Cardiac muscle cell (in vitro differentiated cells and primary cell): Measurements from ENCODE around the gene SLC30A4. TPM values are rescaled to one million over a fixed set of nuclear protein-coding genes. Genes with fewer than 3 reads are reported as not detected.
A peak's percentile ranks its signal among the peaks of the same experiment; 100 is the strongest.

ENCODE experiments used
- DNase-seq, 2 donors: peaks; one replicate each; pipeline versions ENCODE4 v3.0.0 to v3.0.0-alpha.2; 2010 to 2017; ENCODE audit warnings: low read depth in 1 of 2, low spot score in 1 of 2
- H3K27ac ChIP-seq: fragments of 200-600 bp; sonication (generic); 2 replicates; pipeline ENCODE4 v1.5.1; 2016
- H3K27me3 ChIP-seq: fragments of 200-600 bp; sonication (generic); 2 replicates; pipeline ENCODE4 v1.6.0; 2016; ENCODE audit warnings: control low read depth
- H3K36me3 ChIP-seq: fragments of 200-600 bp; sonication (generic); 2 replicates; pipeline ENCODE4 v1.5.1; 2016; ENCODE audit warnings: control low read depth
- H3K4me1 ChIP-seq: fragments of 200-600 bp; sonication (generic); 2 replicates; pipeline ENCODE4 v1.8.1; 2017; ENCODE audit warnings: low read depth, mild to moderate bottlenecking, mixed run types
- H3K4me3 ChIP-seq: fragments of 200-600 bp; sonication (generic); 2 replicates; pipeline ENCODE4 v1.5.1; 2016; ENCODE audit warnings: mild to moderate bottlenecking
- H3K9me3 ChIP-seq: fragments of 200-600 bp; sonication (generic); 2 replicates; pipeline ENCODE4 v1.5.1; 2017; ENCODE audit warnings: low read depth, mild to moderate bottlenecking, control low read depth
- polyA plus RNA-seq: library from polyadenylated mRNA; unstranded; fragments of >200 nt; fragmentation: Nextera tagmentation; extraction: Ambion mirVana; gene quantifications from 2 replicates; pipeline ENCODE4 v1.2.1, GENCODE V29; 2016
- total RNA-seq: library from RNA; depleted of rRNA; stranded (reverse); fragments of >200 nt; gene quantifications from 2 replicates; pipeline ENCODE4 v1.2.3, GENCODE V29; 2016
- TF ChIP-seq, protein P1 (sequence below): IDR thresholded peaks from 2 replicates; pipeline ENCODE4 v1.5.1; 2012; ENCODE audit warnings: low read depth, mild to moderate bottlenecking, low read length

The SLC30A4 gene
- total and polyA plus RNA-seq, 2 experiments from 2014 or later, result 1.4 to 3.1 TPM

- Histone ChIP-seq H3K4me1 (no peaks in the 10 kb centered on the region), H3K36me3 (no peaks in the 10 kb centered on the region), H3K27ac (no peak overlapping the region), H3K4me3 (no peak overlapping the region), H3K27me3 (no peaks in the 10 kb centered on the region), H3K9me3 (no peaks in the 10 kb centered on the region)
- DNase-seq, result no peak
- TF ChIP-seq, protein P1, sequence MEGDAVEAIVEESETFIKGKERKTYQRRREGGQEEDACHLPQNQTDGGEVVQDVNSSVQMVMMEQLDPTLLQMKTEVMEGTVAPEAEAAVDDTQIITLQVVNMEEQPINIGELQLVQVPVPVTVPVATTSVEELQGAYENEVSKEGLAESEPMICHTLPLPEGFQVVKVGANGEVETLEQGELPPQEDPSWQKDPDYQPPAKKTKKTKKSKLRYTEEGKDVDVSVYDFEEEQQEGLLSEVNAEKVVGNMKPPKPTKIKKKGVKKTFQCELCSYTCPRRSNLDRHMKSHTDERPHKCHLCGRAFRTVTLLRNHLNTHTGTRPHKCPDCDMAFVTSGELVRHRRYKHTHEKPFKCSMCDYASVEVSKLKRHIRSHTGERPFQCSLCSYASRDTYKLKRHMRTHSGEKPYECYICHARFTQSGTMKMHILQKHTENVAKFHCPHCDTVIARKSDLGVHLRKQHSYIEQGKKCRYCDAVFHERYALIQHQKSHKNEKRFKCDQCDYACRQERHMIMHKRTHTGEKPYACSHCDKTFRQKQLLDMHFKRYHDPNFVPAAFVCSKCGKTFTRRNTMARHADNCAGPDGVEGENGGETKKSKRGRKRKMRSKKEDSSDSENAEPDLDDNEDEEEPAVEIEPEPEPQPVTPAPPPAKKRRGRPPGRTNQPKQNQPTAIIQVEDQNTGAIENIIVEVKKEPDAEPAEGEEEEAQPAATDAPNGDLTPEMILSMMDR, result no peak
Measured at GRCh38 chr15:45498701-45499100, 23.9 kb downstream of the SLC30A4 start.

DNA sequence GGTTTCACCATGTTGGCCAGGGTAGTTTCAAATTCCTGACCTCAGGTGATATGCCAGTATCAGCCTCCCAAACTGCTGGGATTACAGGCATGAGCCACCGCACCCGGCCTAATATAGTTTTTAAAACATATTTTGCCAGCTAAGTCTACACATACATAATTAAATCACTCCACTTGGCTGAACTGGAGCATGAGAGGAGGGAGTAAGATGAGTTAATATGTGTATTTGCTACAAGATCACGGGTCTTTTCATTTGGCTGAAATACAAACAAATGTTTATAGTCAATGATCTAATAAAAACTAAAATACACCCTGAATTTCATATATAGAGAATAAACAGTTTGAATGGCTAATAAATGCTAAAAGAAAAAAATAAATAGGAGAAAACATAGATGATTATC, 25.3 kb downstream of the SLC30A4 start:
- TF ChIP-seq, protein P1, result no peak
- Histone ChIP-seq H3K27ac (no peak overlapping the region), H3K9me3 (no peaks in the 10 kb centered on the region), H3K4me1 (no peaks in the 10 kb centered on the region), H3K4me3 (no peak overlapping the region), H3K27me3 (no peaks in the 10 kb centered on the region), H3K36me3 (no peaks in the 10 kb centered on the region)
- no peak for DNase-seq

DNA sequence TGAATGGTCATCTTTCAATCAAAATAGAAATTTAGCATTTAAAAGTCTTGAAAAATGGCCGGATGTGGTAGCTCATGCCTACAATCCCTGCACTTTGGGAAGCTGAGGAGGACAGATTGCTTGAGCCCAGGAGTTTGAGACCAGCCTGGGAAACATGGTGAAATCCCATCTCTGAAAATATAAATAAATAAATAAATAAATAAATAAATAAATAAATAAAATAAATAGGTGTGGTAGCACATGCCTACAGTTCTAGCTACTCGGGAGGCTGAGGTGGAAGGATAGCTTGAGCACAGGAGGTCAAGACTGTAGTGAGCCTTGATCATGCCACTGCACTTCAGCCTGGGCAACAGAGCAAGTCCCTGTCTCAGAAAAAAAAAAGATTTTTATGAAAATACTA, 25.9 kb downstream of the SLC30A4 start:
- H3K36me3 ChIP-seq, result no peaks in the 10 kb centered on the region
- H3K27me3 ChIP-seq, result no peaks in the 10 kb centered on the region
- TF ChIP-seq, protein P1, result no peak
- no peaks in the 10 kb centered on the region for H3K4me1 ChIP-seq
- H3K4me3 ChIP-seq, result no peak overlapping the region
- DNase-seq, result no peak
- H3K9me3 ChIP-seq, result no peaks in the 10 kb centered on the region
- H3K27ac ChIP-seq, result no peak overlapping the region

GRCh38 chr15:45495588-45495987, 27.0 kb downstream of the SLC30A4 start:
- TF ChIP-seq, protein P1, result no peak
- H3K27ac ChIP-seq, result no peak overlapping the region
- no peak overlapping the region for H3K4me3 ChIP-seq
- DNase-seq, result peak in 1 of 2 donors; percentile 28
- no peaks in the 10 kb centered on the region for H3K36me3 ChIP-seq
- no peaks in the 10 kb centered on the region for H3K4me1 ChIP-seq
- no peaks in the 10 kb centered on the region for H3K27me3 ChIP-seq
- H3K9me3 ChIP-seq, result no peaks in the 10 kb centered on the region

GRCh38 chr15:45489690-45490238, 32.8 kb downstream of the SLC30A4 start:
- no peak overlapping the region for H3K27ac ChIP-seq
- no peaks in the 10 kb centered on the region for H3K27me3 ChIP-seq
- no peaks in the 10 kb centered on the region for H3K9me3 ChIP-seq
- no peaks in the 10 kb centered on the region for H3K4me1 ChIP-seq
- no peak for DNase-seq
- no peaks in the 10 kb centered on the region for H3K36me3 ChIP-seq
- TF ChIP-seq, protein P1, result no peak
- H3K4me3 ChIP-seq, result no peak overlapping the region

GRCh38 chr15:45486317-45486716, 36.2 kb downstream of the SLC30A4 start:
- Histone ChIP-seq H3K27me3 (no peaks in the 10 kb centered on the region), H3K9me3 (no peaks in the 10 kb centered on the region), H3K4me1 (no peaks in the 10 kb centered on the region), H3K36me3 (no peaks in the 10 kb centered on the region), H3K4me3 (no peak overlapping the region), H3K27ac (no peak overlapping the region)
- no peak for DNase-seq
- TF ChIP-seq, protein P1, result no peak
